ENCODE data around the gene ZNF518A. TPM values are rescaled to one million over a fixed set of nuclear protein-coding genes. Genes with fewer than 3 reads are reported as not detected.

The ZNF518A gene
- total and polyA plus RNA-seq, 10 of the 15 experiments (the other 5 are each of a cell fraction or from before 2014, with no cell fraction given): 3.7 to 24.4 (median 15.4) TPM

- TF ChIP-seq, protein P1, sequence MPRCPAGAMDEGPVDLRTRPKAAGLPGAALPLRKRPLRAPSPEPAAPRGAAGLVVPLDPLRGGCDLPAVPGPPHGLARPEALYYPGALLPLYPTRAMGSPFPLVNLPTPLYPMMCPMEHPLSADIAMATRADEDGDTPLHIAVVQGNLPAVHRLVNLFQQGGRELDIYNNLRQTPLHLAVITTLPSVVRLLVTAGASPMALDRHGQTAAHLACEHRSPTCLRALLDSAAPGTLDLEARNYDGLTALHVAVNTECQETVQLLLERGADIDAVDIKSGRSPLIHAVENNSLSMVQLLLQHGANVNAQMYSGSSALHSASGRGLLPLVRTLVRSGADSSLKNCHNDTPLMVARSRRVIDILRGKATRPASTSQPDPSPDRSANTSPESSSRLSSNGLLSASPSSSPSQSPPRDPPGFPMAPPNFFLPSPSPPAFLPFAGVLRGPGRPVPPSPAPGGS (IDR thresholded peaks at IDR 0.05; ENCODE audit: borderline replicate concordance, insufficient read depth, low read depth, low read length, poor library complexity, severe bottlenecking): peak; percentile 0
- TF ChIP-seq, protein P2, sequence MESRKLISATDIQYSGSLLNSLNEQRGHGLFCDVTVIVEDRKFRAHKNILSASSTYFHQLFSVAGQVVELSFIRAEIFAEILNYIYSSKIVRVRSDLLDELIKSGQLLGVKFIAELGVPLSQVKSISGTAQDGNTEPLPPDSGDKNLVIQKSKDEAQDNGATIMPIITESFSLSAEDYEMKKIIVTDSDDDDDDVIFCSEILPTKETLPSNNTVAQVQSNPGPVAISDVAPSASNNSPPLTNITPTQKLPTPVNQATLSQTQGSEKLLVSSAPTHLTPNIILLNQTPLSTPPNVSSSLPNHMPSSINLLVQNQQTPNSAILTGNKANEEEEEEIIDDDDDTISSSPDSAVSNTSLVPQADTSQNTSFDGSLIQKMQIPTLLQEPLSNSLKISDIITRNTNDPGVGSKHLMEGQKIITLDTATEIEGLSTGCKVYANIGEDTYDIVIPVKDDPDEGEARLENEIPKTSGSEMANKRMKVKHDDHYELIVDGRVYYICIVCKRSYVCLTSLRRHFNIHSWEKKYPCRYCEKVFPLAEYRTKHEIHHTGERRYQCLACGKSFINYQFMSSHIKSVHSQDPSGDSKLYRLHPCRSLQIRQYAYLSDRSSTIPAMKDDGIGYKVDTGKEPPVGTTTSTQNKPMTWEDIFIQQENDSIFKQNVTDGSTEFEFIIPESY (IDR thresholded peaks at IDR 0.05): no peak
- no peak for TF ChIP-seq IRF3 (IDR thresholded peaks at IDR 0.05)
- no peak for TF ChIP-seq EP300 (IDR thresholded peaks at IDR 0.05; ENCODE audit: borderline replicate concordance in 1 of 2, control insufficient read depth in 1 of 2, low read depth in 2 of 2, low read length in 2 of 2)
- peak; percentile 54; the same call in 1 of the 2 replicates for TF ChIP-seq IRF4 (IDR thresholded peaks at IDR 0.05; ENCODE audit: low read depth, low read length)
- no peak for TF ChIP-seq E2F4 (IDR thresholded peaks at IDR 0.05; ENCODE audit: low read depth, low read length)
- no peak for TF ChIP-seq ZSCAN29 (IDR thresholded peaks at IDR 0.05)
- no peak for TF ChIP-seq CEBPZ (IDR thresholded peaks at IDR 0.05; ENCODE audit: low read depth, low read length)
- TF ChIP-seq NFYA (IDR thresholded peaks at IDR 0.05; ENCODE audit: borderline replicate concordance, low read depth, low read length): no peak
- TF ChIP-seq RBBP5 (conservative IDR thresholded peaks at IDR 0.05): no peak
- TF ChIP-seq, protein P3, sequence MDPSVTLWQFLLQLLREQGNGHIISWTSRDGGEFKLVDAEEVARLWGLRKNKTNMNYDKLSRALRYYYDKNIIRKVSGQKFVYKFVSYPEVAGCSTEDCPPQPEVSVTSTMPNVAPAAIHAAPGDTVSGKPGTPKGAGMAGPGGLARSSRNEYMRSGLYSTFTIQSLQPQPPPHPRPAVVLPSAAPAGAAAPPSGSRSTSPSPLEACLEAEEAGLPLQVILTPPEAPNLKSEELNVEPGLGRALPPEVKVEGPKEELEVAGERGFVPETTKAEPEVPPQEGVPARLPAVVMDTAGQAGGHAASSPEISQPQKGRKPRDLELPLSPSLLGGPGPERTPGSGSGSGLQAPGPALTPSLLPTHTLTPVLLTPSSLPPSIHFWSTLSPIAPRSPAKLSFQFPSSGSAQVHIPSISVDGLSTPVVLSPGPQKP (IDR thresholded peaks at IDR 0.05; ENCODE audit: low read depth, low read length): 0 out of 2 replicates have a peak, but pooled peaks have one; percentile 52
- peak; percentile 86 for TF ChIP-seq IKZF1 (conservative IDR thresholded peaks at IDR 0.05)
- TF ChIP-seq TCF12 (IDR thresholded peaks at IDR 0.05; ENCODE audit: low read depth, low read length): peak; percentile 58; the same call in 1 of the 2 replicates
- TF ChIP-seq SPI1 (IDR thresholded peaks at IDR 0.05; ENCODE audit: borderline replicate concordance, insufficient read depth, low read depth, low read length): peak; percentile 52
- peak; percentile 37 for TF ChIP-seq SIX5 (IDR thresholded peaks at IDR 0.05; ENCODE audit: low read depth, low read length, severe bottlenecking)
- TF ChIP-seq NFYB (IDR thresholded peaks at IDR 0.05; ENCODE audit: insufficient read depth, low read depth, low read length): 0 out of 2 replicates have a peak, but pooled peaks have one; percentile 56
- peak; percentile 40; the same call in 1 of the 2 replicates for TF ChIP-seq NR2F1 (conservative IDR thresholded peaks at IDR 0.05)
Observed at GRCh38 chr10:96129387-96130325, at the start of gene ZNF518A (continued).

Data from GM12878 (cell line).